Urinary bladder (tissue), 4 donors: ENCODE measurements around the gene OSTF1. TPM values are rescaled to one million over a fixed set of nuclear protein-coding genes. Genes with fewer than 3 reads are reported as not detected.

Source experiments
- DNase-seq: peaks from one replicate; pipeline ENCODE4 v3.0.0-alpha.2; 2015; ENCODE audit errors: extremely low spot score
- H3K27ac ChIP-seq: one replicate; pipeline ENCODE4 v1.5.1; 2013; ENCODE audit warnings: low read depth, mild to moderate bottlenecking, moderate library complexity
- H3K36me3 ChIP-seq: one replicate; pipeline ENCODE4 v1.6.1; 2013; ENCODE audit warnings: mild to moderate bottlenecking, moderate library complexity; ENCODE audit not compliant: insufficient read depth
- H3K4me1 ChIP-seq: one replicate; pipeline ENCODE4 v1.6.1; 2013; ENCODE audit warnings: mild to moderate bottlenecking, moderate library complexity; ENCODE audit not compliant: insufficient read depth
- H3K4me3 ChIP-seq: one replicate; pipeline ENCODE4 v1.5.1; 2013; ENCODE audit warnings: low read depth, low read length
- WGBS: extraction: QIAGEN DNeasy Blood & Tissue Kit; methylation state at CpG from one replicate; pipeline ENCODE4 v1.1.7; 2013; 5-methylcytosine and 5-hydroxymethylcytosine counted together
- polyA plus RNA-seq: library from polyadenylated mRNA; stranded (reverse); fragments of 200-250 nt; gene quantifications from one replicate; pipeline ENCODE4 v1.2.3, GENCODE V29; 2013
- total RNA-seq: library from RNA; depleted of rRNA; stranded (reverse); fragments of >200 nt; gene quantifications from one replicate; pipeline ENCODE4 v1.2.3, GENCODE V29; 2014
- donor health status: healthy with polysubstance abuse.
- donor health status: healthy.

Gene OSTF1
- total and polyA plus RNA-seq, 2 donors = 32.7 to 32.9 TPM

- WGBS = 56% methylated on average over 2 of the region's 2 CpGs
- no peak for DNase-seq
- H3K4me3 ChIP-seq = no peak overlapping the region
- H3K27ac ChIP-seq = no peak overlapping the region
- peaks cover 4% of the 10 kb centered on the region for H3K36me3 ChIP-seq
- no peaks in the 10 kb centered on the region for H3K4me1 ChIP-seq
Measured at GRCh38 chr9:75142202-75142601, 53.9 kb downstream of the OSTF1 start.

GRCh38 chr9:75146229-75146628 is 57.9 kb downstream of the OSTF1 start:
- no peak for DNase-seq
- Histone ChIP-seq H3K4me1 (no peaks in the 10 kb centered on the region), H3K36me3 (no peaks in the 10 kb centered on the region), H3K27ac (no peak overlapping the region), H3K4me3 (no peak overlapping the region)
- WGBS = 94% methylated on average over 3 of the region's 3 CpGs

GRCh38 chr9:75147638-75148037 is 59.3 kb downstream of the OSTF1 start:
- H3K4me3 ChIP-seq = no peak overlapping the region
- 60% methylated on average over 4 of the region's 4 CpGs for WGBS
- no peaks in the 10 kb centered on the region for H3K4me1 ChIP-seq
- no peak overlapping the region for H3K27ac ChIP-seq
- no peaks in the 10 kb centered on the region for H3K36me3 ChIP-seq
- no peak for DNase-seq

- no peak for DNase-seq
- Histone ChIP-seq H3K4me1 (no peaks in the 10 kb centered on the region), H3K27ac (no peak overlapping the region), H3K36me3 (no peaks in the 10 kb centered on the region), H3K4me3 (no peak overlapping the region)
- 49% methylated on average over 1 of the region's 1 CpG for WGBS
Measured at GRCh38 chr9:75148561-75148960, 60.2 kb downstream of the OSTF1 start.

- H3K4me3 ChIP-seq = no peak overlapping the region
- 69% methylated on average over 6 of the region's 6 CpGs for WGBS
- DNase-seq = no peak
- no peak overlapping the region for H3K27ac ChIP-seq
- no peaks in the 10 kb centered on the region for H3K36me3 ChIP-seq
- H3K4me1 ChIP-seq = no peaks in the 10 kb centered on the region
Measured at GRCh38 chr9:75149841-75150241, 61.5 kb downstream of the OSTF1 start.

- Histone ChIP-seq H3K4me1 (no peaks in the 10 kb centered on the region), H3K4me3 (no peak overlapping the region), H3K36me3 (no peaks in the 10 kb centered on the region), H3K27ac (no peak overlapping the region)
- 91% methylated on average over 6 of the region's 6 CpGs for WGBS
- no peak for DNase-seq
Measured at GRCh38 chr9:75150512-75150911, 62.2 kb downstream of the OSTF1 start.

GRCh38 chr9:75152416-75152815 is 64.1 kb downstream of the OSTF1 start:
- WGBS = 91% methylated on average over 5 of the region's 5 CpGs
- Histone ChIP-seq H3K4me3 (no peak overlapping the region), H3K36me3 (no peaks in the 10 kb centered on the region), H3K27ac (no peak overlapping the region), H3K4me1 (no peaks in the 10 kb centered on the region)
- DNase-seq = no peak

- Histone ChIP-seq H3K4me1 (no peaks in the 10 kb centered on the region), H3K4me3 (no peak overlapping the region), H3K36me3 (no peaks in the 10 kb centered on the region), H3K27ac (no peak overlapping the region)
- no peak for DNase-seq
- WGBS = 98% methylated on average over 1 of the region's 1 CpG
Measured at GRCh38 chr9:75156858-75157257, 68.5 kb downstream of the OSTF1 start.

GRCh38 chr9:75161116-75161857 is 73.0 kb downstream of the OSTF1 start:
- Histone ChIP-seq H3K27ac (no peak overlapping the region), H3K36me3 (no peaks in the 10 kb centered on the region), H3K4me1 (no peaks in the 10 kb centered on the region), H3K4me3 (no peak overlapping the region)
- WGBS = 64% methylated on average over 2 of the region's 2 CpGs
- DNase-seq = no peak

- Histone ChIP-seq H3K27ac (no peak overlapping the region), H3K4me1 (no peaks in the 10 kb centered on the region), H3K36me3 (no peaks in the 10 kb centered on the region), H3K4me3 (no peak overlapping the region)
- WGBS = 94% methylated on average over 5 of the region's 5 CpGs
- no peak for DNase-seq
Measured at GRCh38 chr9:75163764-75164163, 75.5 kb downstream of the OSTF1 start.

- H3K36me3 ChIP-seq = no peaks in the 10 kb centered on the region
- DNase-seq = no peak
- H3K27ac ChIP-seq = no peak overlapping the region
Measured at GRCh38 chr9:75164573-75164972, 76.3 kb downstream of the OSTF1 start.

GRCh38 chr9:75167281-75167680 is 79.0 kb downstream of the OSTF1 start:
- H3K4me1 ChIP-seq = no peaks in the 10 kb centered on the region
- no peaks in the 10 kb centered on the region for H3K36me3 ChIP-seq
- no peak for DNase-seq
- no peak overlapping the region for H3K4me3 ChIP-seq
- 83% methylated on average over 1 of the region's 1 CpG for WGBS
- H3K27ac ChIP-seq = no peak overlapping the region

More at GRCh38 chr9:75164573-75164972, 76.3 kb downstream of the OSTF1 start:
- H3K4me3 ChIP-seq = no peak overlapping the region
- no peaks in the 10 kb centered on the region for H3K4me1 ChIP-seq

GRCh38 chr9:75168270-75169178 is 80.2 kb downstream of the OSTF1 start:
- no peak for DNase-seq
- 55% methylated on average over 2 of the region's 2 CpGs for WGBS

GRCh38 chr9:75169623-75170022 is 81.3 kb downstream of the OSTF1 start:
- DNase-seq = no peak
- no peak overlapping the region for H3K27ac ChIP-seq
- no peaks in the 10 kb centered on the region for H3K36me3 ChIP-seq
- no peak overlapping the region for H3K4me3 ChIP-seq
- no peaks in the 10 kb centered on the region for H3K4me1 ChIP-seq
- whole genome bisulfite sequencing = 68% methylated on average over 4 of the region's 4 CpGs

More at GRCh38 chr9:75168270-75169178, 80.2 kb downstream of the OSTF1 start:
- Histone ChIP-seq H3K4me3 (no peak overlapping the region), H3K4me1 (no peaks in the 10 kb centered on the region), H3K27ac (no peak overlapping the region), H3K36me3 (no peaks in the 10 kb centered on the region)
